GM12878 (cell line): ENCODE data around the gene ASIC1. TPM values are rescaled to one million over a fixed set of nuclear protein-coding genes. Genes with fewer than 3 reads are reported as not detected.
A peak's percentile ranks its signal among the peaks of the same experiment; 100 is the strongest.

ENCODE experiments used
- BCL3 ChIP-seq: IDR thresholded peaks from 2 replicates; pipeline ENCODE4 v1.6.1; 2011; ENCODE audit warnings: borderline replicate concordance, low read depth, mild to moderate bottlenecking, moderate library complexity, low read length; ENCODE audit not compliant: insufficient read depth, poor library complexity, severe bottlenecking
- IKZF1 ChIP-seq: fragments of 450-650 bp; conservative IDR thresholded peaks from 2 replicates; pipeline ENCODE4 v1.6.1; 2017; ENCODE audit warnings: antibody characterized with exemption, mild to moderate bottlenecking
- JUNB ChIP-seq: IDR thresholded peaks from 2 replicates; pipeline ENCODE4 v1.6.1; 2016; ENCODE audit warnings: antibody characterized with exemption, mild to moderate bottlenecking
- NRF1 ChIP-seq: conservative IDR thresholded peaks from 2 replicates; pipeline ENCODE4 v1.6.1; 2011; ENCODE audit warnings: mild to moderate bottlenecking, low read depth, low read length, improper control_type of control experiment
- RUNX3 ChIP-seq: IDR thresholded peaks from 2 replicates; pipeline ENCODE4 v1.6.1; 2012; ENCODE audit warnings: low read length, inconsistent platforms
- SMARCA5 ChIP-seq: fragments of 450-650 bp; IDR thresholded peaks from 2 replicates; pipeline ENCODE4 v1.6.1; 2017; ENCODE audit warnings: mild to moderate bottlenecking
- TAF1 ChIP-seq: IDR thresholded peaks from 2 replicates; pipeline ENCODE4 v1.6.1; 2011; ENCODE audit warnings: mild to moderate bottlenecking, low read depth, low read length, borderline replicate concordance
- YBX1 ChIP-seq: fragments of 450-650 bp; IDR thresholded peaks from 2 replicates; pipeline ENCODE4 v1.6.1; 2016; ENCODE audit warnings: antibody characterized with exemption
- ZBTB11 ChIP-seq: fragments of 450-650 bp; formaldehyde crosslinking; IDR thresholded peaks from 2 replicates; pipeline ENCODE4 v1.5.0; 2022; ENCODE audit warnings: mild to moderate bottlenecking, missing genetic modification characterization
- ZNF622 ChIP-seq: fragments of 450-650 bp; IDR thresholded peaks from 2 replicates; pipeline ENCODE4 v1.6.1; 2017; ENCODE audit warnings: mild to moderate bottlenecking, inconsistent platforms
- ZZZ3 ChIP-seq: IDR thresholded peaks from 2 replicates; pipeline ENCODE4 v1.6.1; 2011; ENCODE audit warnings: low read depth; ENCODE audit not compliant: control insufficient read depth, insufficient read length
- polyA plus RNA-seq, 11 experiments: library from polyadenylated mRNA; depleted of rRNA in 4 of 11; unstranded in 6 of 11; stranded (reverse) in 5 of 11; fragments of >200 nt; fragmentation: Nextera tagmentation in 4 of 11; fragmentation: Illumina TruSeq in 1 of 11; extraction: Ambion mirVana in 4 of 11; extraction: Trizol in 1 of 11; gene quantifications; 1 replicate in 1 of 11; 2 replicates in 10 of 11; pipeline versions ENCODE4 v1.2.1 to v1.2.3, GENCODE V29; 2011 to 2016; ENCODE audit warnings: inconsistent platforms in 2 of 11, missing spikeins in 2 of 11, low read depth in 1 of 11
- total RNA-seq, 4 experiments: library from RNA; depleted of rRNA in 3 of 4; stranded (reverse); fragments of >200 nt in 3 of 4; fragmentation: Illumina TruSeq in 1 of 4; extraction: Trizol in 1 of 4; gene quantifications; 2 replicates each; pipeline versions ENCODE4 v1.2.1 to v1.2.3, GENCODE V29; 2013 to 2021
- TF ChIP-seq, protein P1 (sequence below): IDR thresholded peaks from 2 replicates; pipeline ENCODE4 v1.6.1; 2012; ENCODE audit warnings: improper control_type of control experiment, low read depth, low read length; ENCODE audit not compliant: insufficient replicate concordance
- TF ChIP-seq, protein P2 (sequence below): fragments of 450-650 bp; IDR thresholded peaks from 2 replicates; pipeline ENCODE4 v1.6.1; 2017; ENCODE audit warnings: mild to moderate bottlenecking, moderate library complexity

ASIC1 gene
- total and polyA plus RNA-seq, 10 of the 15 experiments (the other 5 are each of a cell fraction or from before 2014, with no cell fraction given): 0.02 to 0.28 (median 0.21) TPM; not detected in 4

DNA sequence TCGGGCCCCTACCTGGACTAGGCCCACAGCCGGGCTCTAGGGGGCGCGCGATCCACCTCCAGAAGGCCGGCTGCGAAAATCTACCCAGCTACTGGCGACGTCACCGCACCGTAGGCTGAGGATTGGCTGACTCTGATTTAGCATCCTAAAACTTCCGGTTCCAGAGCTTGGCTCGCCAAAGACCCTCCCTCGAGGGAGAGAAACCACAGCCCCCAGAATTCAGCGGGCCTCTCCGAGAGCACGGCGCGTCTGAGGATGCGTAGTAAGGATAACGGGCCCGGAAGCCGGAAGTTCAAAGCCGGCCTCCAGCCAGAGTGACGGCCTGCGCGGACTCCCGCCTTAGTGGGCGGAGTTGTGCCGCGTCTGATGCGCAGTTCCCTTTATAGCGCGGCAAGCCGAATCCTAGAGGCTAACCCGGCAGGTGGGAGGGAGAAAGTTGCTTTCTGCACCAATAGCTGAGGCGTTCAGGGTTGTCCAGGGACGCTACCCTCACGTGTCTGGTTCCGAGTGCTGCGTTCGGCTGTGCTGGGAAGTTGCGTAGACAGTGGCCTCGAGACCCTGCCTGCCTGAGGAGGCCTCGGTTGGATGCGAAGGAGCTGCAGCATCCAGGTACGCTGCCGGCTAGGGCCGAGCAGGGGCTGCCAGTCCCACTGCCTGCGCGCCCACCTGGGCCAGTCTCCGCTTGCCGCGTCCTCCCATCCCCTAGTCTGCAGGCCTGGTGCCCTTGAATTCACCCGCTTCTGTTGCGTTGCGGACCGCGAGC lies 54.5 kb downstream of the ASIC1 start, which contains the start of gene COX14 (continued):
- TF ChIP-seq, protein P1, sequence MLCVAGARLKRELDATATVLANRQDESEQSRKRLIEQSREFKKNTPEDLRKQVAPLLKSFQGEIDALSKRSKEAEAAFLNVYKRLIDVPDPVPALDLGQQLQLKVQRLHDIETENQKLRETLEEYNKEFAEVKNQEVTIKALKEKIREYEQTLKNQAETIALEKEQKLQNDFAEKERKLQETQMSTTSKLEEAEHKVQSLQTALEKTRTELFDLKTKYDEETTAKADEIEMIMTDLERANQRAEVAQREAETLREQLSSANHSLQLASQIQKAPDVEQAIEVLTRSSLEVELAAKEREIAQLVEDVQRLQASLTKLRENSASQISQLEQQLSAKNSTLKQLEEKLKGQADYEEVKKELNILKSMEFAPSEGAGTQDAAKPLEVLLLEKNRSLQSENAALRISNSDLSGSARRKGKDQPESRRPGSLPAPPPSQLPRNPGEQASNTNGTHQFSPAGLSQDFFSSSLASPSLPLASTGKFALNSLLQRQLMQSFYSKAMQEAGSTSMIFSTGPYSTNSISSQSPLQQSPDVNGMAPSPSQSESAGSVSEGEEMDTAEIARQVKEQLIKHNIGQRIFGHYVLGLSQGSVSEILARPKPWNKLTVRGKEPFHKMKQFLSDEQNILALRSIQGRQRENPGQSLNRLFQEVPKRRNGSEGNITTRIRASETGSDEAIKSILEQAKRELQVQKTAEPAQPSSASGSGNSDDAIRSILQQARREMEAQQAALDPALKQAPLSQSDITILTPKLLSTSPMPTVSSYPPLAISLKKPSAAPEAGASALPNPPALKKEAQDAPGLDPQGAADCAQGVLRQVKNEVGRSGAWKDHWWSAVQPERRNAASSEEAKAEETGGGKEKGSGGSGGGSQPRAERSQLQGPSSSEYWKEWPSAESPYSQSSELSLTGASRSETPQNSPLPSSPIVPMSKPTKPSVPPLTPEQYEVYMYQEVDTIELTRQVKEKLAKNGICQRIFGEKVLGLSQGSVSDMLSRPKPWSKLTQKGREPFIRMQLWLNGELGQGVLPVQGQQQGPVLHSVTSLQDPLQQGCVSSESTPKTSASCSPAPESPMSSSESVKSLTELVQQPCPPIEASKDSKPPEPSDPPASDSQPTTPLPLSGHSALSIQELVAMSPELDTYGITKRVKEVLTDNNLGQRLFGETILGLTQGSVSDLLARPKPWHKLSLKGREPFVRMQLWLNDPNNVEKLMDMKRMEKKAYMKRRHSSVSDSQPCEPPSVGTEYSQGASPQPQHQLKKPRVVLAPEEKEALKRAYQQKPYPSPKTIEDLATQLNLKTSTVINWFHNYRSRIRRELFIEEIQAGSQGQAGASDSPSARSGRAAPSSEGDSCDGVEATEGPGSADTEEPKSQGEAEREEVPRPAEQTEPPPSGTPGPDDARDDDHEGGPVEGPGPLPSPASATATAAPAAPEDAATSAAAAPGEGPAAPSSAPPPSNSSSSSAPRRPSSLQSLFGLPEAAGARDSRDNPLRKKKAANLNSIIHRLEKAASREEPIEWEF: no peak
- TF ChIP-seq ZNF622: no peak; the same call in 1 of the 2 replicates
- TF ChIP-seq, protein P2, sequence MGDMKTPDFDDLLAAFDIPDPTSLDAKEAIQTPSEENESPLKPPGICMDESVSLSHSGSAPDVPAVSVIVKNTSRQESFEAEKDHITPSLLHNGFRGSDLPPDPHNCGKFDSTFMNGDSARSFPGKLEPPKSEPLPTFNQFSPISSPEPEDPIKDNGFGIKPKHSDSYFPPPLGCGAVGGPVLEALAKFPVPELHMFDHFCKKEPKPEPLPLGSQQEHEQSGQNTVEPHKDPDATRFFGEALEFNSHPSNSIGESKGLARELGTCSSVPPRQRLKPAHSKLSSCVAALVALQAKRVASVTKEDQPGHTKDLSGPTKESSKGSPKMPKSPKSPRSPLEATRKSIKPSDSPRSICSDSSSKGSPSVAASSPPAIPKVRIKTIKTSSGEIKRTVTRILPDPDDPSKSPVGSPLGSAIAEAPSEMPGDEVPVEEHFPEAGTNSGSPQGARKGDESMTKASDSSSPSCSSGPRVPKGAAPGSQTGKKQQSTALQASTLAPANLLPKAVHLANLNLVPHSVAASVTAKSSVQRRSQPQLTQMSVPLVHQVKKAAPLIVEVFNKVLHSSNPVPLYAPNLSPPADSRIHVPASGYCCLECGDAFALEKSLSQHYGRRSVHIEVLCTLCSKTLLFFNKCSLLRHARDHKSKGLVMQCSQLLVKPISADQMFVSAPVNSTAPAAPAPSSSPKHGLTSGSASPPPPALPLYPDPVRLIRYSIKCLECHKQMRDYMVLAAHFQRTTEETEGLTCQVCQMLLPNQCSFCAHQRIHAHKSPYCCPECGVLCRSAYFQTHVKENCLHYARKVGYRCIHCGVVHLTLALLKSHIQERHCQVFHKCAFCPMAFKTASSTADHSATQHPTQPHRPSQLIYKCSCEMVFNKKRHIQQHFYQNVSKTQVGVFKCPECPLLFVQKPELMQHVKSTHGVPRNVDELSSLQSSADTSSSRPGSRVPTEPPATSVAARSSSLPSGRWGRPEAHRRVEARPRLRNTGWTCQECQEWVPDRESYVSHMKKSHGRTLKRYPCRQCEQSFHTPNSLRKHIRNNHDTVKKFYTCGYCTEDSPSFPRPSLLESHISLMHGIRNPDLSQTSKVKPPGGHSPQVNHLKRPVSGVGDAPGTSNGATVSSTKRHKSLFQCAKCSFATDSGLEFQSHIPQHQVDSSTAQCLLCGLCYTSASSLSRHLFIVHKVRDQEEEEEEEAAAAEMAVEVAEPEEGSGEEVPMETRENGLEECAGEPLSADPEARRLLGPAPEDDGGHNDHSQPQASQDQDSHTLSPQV: no peak
- peak; percentile 58 for TF ChIP-seq RUNX3
- peak; percentile 79 for TF ChIP-seq IKZF1
- TF ChIP-seq NRF1: peak; percentile 67
- no peak for TF ChIP-seq ZBTB11
- TF ChIP-seq YBX1: no peak
- peak; percentile 92 for TF ChIP-seq TAF1
- no peak for TF ChIP-seq ZZZ3
- no peak for TF ChIP-seq BCL3
- TF ChIP-seq JUNB: no peak
- TF ChIP-seq SMARCA5: peak; percentile 75
